IMR-90 (cell line): ENCODE results near the gene AMPD3.

Experiments used
- BHLHE40 ChIP-seq: fragments of 150-350 bp; IDR thresholded peaks from 2 replicates; pipeline ENCODE4 v1.6.1; 2016; ENCODE audit warnings: mild to moderate bottlenecking, low read depth, low read length
- CEBPB ChIP-seq: IDR thresholded peaks from 2 replicates; pipeline ENCODE4 v1.6.1; 2012; ENCODE audit warnings: low read depth, low read length, improper control_type of control experiment
- CHD1 ChIP-seq: IDR thresholded peaks from 2 replicates; pipeline ENCODE4 v1.6.1; 2012; ENCODE audit warnings: low read depth, low read length, improper control_type of control experiment
- CTCF ChIP-seq: conservative IDR thresholded peaks from 2 replicates; pipeline ENCODE4 v1.5.1; 2012; ENCODE audit warnings: mild to moderate bottlenecking, low read depth, low read length, improper control_type of control experiment
- ELK1 ChIP-seq: fragments of 150-350 bp; IDR thresholded peaks from 2 replicates; pipeline ENCODE4 v1.6.1; 2016; ENCODE audit warnings: low read depth, mild to moderate bottlenecking, low read length, moderate library complexity, borderline replicate concordance
- FOS ChIP-seq: fragments of 150-350 bp; IDR thresholded peaks from 2 replicates; pipeline ENCODE4 v1.6.1; 2016; ENCODE audit warnings: low read depth, low read length
- MAFK ChIP-seq: IDR thresholded peaks from 2 replicates; pipeline ENCODE4 v1.6.1; 2012; ENCODE audit warnings: low read depth, low read length, improper control_type of control experiment
- MXI1 ChIP-seq: IDR thresholded peaks from 2 replicates; pipeline ENCODE4 v1.6.1; 2012; ENCODE audit warnings: low read depth, mild to moderate bottlenecking, low read length, moderate library complexity, borderline replicate concordance
- NFE2L2 ChIP-seq: fragments of 150-350 bp; IDR thresholded peaks from 2 replicates; pipeline ENCODE4 v1.6.1; 2016; ENCODE audit warnings: low read depth, mild to moderate bottlenecking, low read length
- POLR2A ChIP-seq: IDR thresholded peaks from 2 replicates; pipeline ENCODE4 v1.6.1; 2012; ENCODE audit warnings: mild to moderate bottlenecking, low read depth, low read length
- RAD21 ChIP-seq: IDR thresholded peaks from 2 replicates; pipeline ENCODE4 v1.6.1; 2012; ENCODE audit warnings: low read length, improper control_type of control experiment
- RCOR1 ChIP-seq: IDR thresholded peaks from 2 replicates; pipeline ENCODE4 v1.6.1; 2012; ENCODE audit warnings: mild to moderate bottlenecking, low read length, improper control_type of control experiment; ENCODE audit not compliant: insufficient replicate concordance
- RFX5 ChIP-seq: IDR thresholded peaks from 2 replicates; pipeline ENCODE4 v1.8.0; 2012; ENCODE audit warnings: low read depth, mild to moderate bottlenecking, low read length, moderate library complexity
- USF2 ChIP-seq: fragments of 150-350 bp; IDR thresholded peaks from 2 replicates; pipeline ENCODE4 v1.6.1; 2017; ENCODE audit warnings: mild to moderate bottlenecking, antibody characterized with exemption, low read length, low read depth

- TF ChIP-seq CTCF = peak; percentile 95
- no peak for TF ChIP-seq RCOR1
- TF ChIP-seq RFX5 = no peak
- TF ChIP-seq POLR2A = no peak
- no peak for TF ChIP-seq MXI1
- no peak; the same call in 1 of the 2 replicates for TF ChIP-seq CEBPB
- TF ChIP-seq FOS = peak; percentile 31; the same call in 1 of the 2 replicates
- peak; percentile 34; the same call in 1 of the 2 replicates for TF ChIP-seq MAFK
- TF ChIP-seq RAD21 = peak; percentile 93
- no peak for TF ChIP-seq CHD1
- TF ChIP-seq USF2 = no peak
- peak; percentile 52; the same call in 1 of the 2 replicates for TF ChIP-seq BHLHE40
- TF ChIP-seq NFE2L2 = peak; percentile 53; the same call in 1 of the 2 replicates
- no peak for TF ChIP-seq ELK1
Observed at GRCh38 chr11:10405865-10406592, 49.0 kb upstream of the AMPD3 start.
